ENCODE measurements around the gene SHMT2. TPM values are rescaled to one million over a fixed set of nuclear protein-coding genes. Genes with fewer than 3 reads are reported as not detected.

The SHMT2 gene
- total RNA-seq, 1 experiment from 2014 or later: 227 TPM

- no peaks in the 10 kb centered on the region for H3K79me2 ChIP-seq (ENCODE audit: low read depth)
- intact Hi-C loops (cut with micrococcal nuclease; ENCODE audit: unreplicated experiment): loop anchor here (5.0 to 10.0 kb wide), 3 partner anchors 59 to 487 kb away; partner anchors contain the start of genes PRIM1 and STAT6
- BruUV-seq (replicated peaks): no TSS peak
- no peak overlapping the region for H3K4me3 ChIP-seq
- ChIA-PET POLR2A (ENCODE audit: unreplicated experiment) (no interaction called here), CTCF (interaction anchor here (0.6 to 2.5 kb wide), 7 partner anchors 12 to 272 kb away, joined by 3 to 25 read pairs (median 4); partner anchors contain the start of gene SHMT2)
- peak overlapping the region; percentile 99; the same call in 1 of the 2 replicates for H3K4me2 ChIP-seq
- H3F3A ChIP-seq (ENCODE audit: insufficient read depth, low read depth): peaks cover 60% of the 10 kb centered on the region
- H3K27me3 ChIP-seq (ENCODE audit: insufficient read depth, low read depth): peaks cover 30% of the 10 kb centered on the region
- TF ChIP-seq EZH2 (IDR thresholded peaks at IDR 0.05; ENCODE audit: low read depth): no peak
- no peak for TF ChIP-seq CTCF (conservative IDR thresholded peaks at IDR 0.05)
- no peak for DNase-seq
- no peaks in the 10 kb centered on the region for H3K36me3 ChIP-seq (ENCODE audit: low read depth)
- H3K9me2 ChIP-seq (ENCODE audit: insufficient read depth): no peaks in the 10 kb centered on the region
- H4K20me1 ChIP-seq (ENCODE audit: insufficient read depth): no peaks in the 10 kb centered on the region
- H3K27ac ChIP-seq: no peak overlapping the region
- no peak overlapping the region for H2AFZ ChIP-seq
- H3K4me1 ChIP-seq (replicated peaks; ENCODE audit: insufficient read depth): peaks cover 22% of the 10 kb centered on the region; the same call in 1 of the 2 replicates
- no peaks in the 10 kb centered on the region for H3K9me3 ChIP-seq (ENCODE audit: insufficient read depth, low read depth)
Observed at GRCh38 chr12:57241402-57242310, 12.1 kb downstream of the SHMT2 start.

GRCh38 chr12:57242329-57242690, 12.8 kb downstream of the SHMT2 start:
- no peak overlapping the region for H3K27ac ChIP-seq
- DNase-seq: no peak

More at GRCh38 chr12:57242329-57242690, 12.8 kb downstream of the SHMT2 start:
- no peak overlapping the region for H2AFZ ChIP-seq
- POLR2A ChIA-PET (ENCODE audit: unreplicated experiment): interaction anchor here (0.6 kb wide), 1 partner anchor 130 kb away, joined by 8 read pairs; no protein-coding TSS in a partner anchor
- H3K9me2 ChIP-seq (ENCODE audit: insufficient read depth): no peaks in the 10 kb centered on the region
- H3K27me3 ChIP-seq (ENCODE audit: insufficient read depth, low read depth): peaks cover 30% of the 10 kb centered on the region
- TF ChIP-seq EZH2 (IDR thresholded peaks at IDR 0.05; ENCODE audit: low read depth) (no peak), CTCF (conservative IDR thresholded peaks at IDR 0.05) (no peak)
- H3F3A ChIP-seq (ENCODE audit: insufficient read depth, low read depth): peaks cover 54% of the 10 kb centered on the region
- H3K9me3 ChIP-seq (ENCODE audit: insufficient read depth, low read depth): no peaks in the 10 kb centered on the region
- no peaks in the 10 kb centered on the region for H3K36me3 ChIP-seq (ENCODE audit: low read depth)
- H3K79me2 ChIP-seq (ENCODE audit: low read depth): no peaks in the 10 kb centered on the region
- peak overlapping the region; percentile 99 for H3K4me2 ChIP-seq
- H3K4me3 ChIP-seq: peak overlapping the region; percentile 66
- intact Hi-C loops (cut with micrococcal nuclease; ENCODE audit: unreplicated experiment): loop anchor here (5.0 to 10.0 kb wide), 3 partner anchors 60 to 488 kb away; partner anchors contain the start of genes PRIM1 and STAT6
- H3K4me1 ChIP-seq (replicated peaks; ENCODE audit: insufficient read depth): peaks cover 17% of the 10 kb centered on the region; the same call in 1 of the 2 replicates
- no peaks in the 10 kb centered on the region for H4K20me1 ChIP-seq (ENCODE audit: insufficient read depth)
- CTCF ChIA-PET: interaction anchor here (0.6 to 2.5 kb wide), 9 partner anchors 13 to 1195 kb away, joined by 3 to 25 read pairs (median 4); partner anchors contain the start of gene SHMT2
- no TSS peak for BruUV-seq (replicated peaks)

Measured in PC-9 (cell line).